Measurements from ENCODE around the gene BOLA2.
"Not testable (repeated sequence)": the region's sequence is repeated elsewhere in the genome, so short reads cannot be mapped to it uniquely, and the experiment has no call there.

DNA sequence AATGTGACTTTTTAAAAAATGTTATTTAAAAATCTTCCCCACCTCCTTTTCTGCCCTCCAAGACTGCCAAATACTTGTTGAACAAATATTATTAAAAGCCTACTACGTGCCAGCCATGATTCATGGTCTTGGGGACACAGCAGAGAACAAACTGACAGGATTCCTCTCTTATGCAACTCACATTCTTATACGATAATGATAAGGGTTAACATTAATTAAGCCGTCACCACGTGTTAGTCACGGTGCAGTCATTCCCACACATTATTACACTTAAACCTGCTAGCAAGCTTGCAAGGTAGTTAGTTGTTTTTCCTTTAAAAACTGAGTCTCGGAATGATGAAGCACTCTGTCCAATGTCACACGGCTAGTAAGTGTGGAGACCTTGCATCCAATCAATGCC is 48.9 kb downstream of the BOLA2 start:
- TF ChIP-seq, protein P1, sequence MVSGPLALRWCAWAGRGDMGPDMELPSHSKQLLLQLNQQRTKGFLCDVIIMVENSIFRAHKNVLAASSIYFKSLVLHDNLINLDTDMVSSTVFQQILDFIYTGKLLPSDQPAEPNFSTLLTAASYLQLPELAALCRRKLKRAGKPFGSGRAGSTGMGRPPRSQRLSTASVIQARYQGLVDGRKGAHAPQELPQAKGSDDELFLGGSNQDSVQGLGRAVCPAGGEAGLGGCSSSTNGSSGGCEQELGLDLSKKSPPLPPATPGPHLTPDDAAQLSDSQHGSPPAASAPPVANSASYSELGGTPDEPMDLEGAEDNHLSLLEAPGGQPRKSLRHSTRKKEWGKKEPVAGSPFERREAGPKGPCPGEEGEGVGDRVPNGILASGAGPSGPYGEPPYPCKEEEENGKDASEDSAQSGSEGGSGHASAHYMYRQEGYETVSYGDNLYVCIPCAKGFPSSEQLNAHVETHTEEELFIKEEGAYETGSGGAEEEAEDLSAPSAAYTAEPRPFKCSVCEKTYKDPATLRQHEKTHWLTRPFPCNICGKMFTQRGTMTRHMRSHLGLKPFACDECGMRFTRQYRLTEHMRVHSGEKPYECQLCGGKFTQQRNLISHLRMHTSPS (CRISPR knock-in tag; IDR thresholded peaks at IDR 0.05; ENCODE audit: low read depth), result not testable (repeated sequence)
- TF ChIP-seq RNF2 (conservative IDR thresholded peaks at IDR 0.05; ENCODE audit: low read depth); ZBTB43 (CRISPR knock-in tag; conservative IDR thresholded peaks at IDR 0.05): not testable (repeated sequence)

Data from HepG2 (cell line).